ENCODE data around the gene RNF157.
"Not testable (repeated sequence)": the region's sequence is repeated elsewhere in the genome, so short reads cannot be mapped to it uniquely, and the experiment has no call there.

Gene RNF157

GRCh38 chr17:76253841-76254240 lies 13.5 kb upstream of the RNF157 start:
- DNase-seq: no peak

- DNase-seq: not testable (repeated sequence)
Observed at GRCh38 chr17:76252967-76253766, 12.9 kb upstream of the RNF157 start.

GRCh38 chr17:76252040-76252954 lies 12.0 kb upstream of the RNF157 start:
- DNase-seq: peak in 1 of 5 experiments; percentile 88

- no peak for DNase-seq
Observed at GRCh38 chr17:76251478-76252039, 11.3 kb upstream of the RNF157 start.

GRCh38 chr17:76250141-76250540 lies 9.8 kb upstream of the RNF157 start:
- no peak for DNase-seq

GRCh38 chr17:76248013-76248782 lies 7.9 kb upstream of the RNF157 start:
- no peak for DNase-seq

GRCh38 chr17:76247304-76247703 lies 7.0 kb upstream of the RNF157 start:
- no peak for DNase-seq

GRCh38 chr17:76246080-76247066 lies 6.1 kb upstream of the RNF157 start:
- peak in 1 of 5 experiments; percentile 99 for DNase-seq

- not testable (repeated sequence) for DNase-seq
Observed at GRCh38 chr17:76244721-76245120, 4.4 kb upstream of the RNF157 start.

GRCh38 chr17:76243826-76244679 lies 3.8 kb upstream of the RNF157 start:
- DNase-seq: no peak

GRCh38 chr17:76241691-76242255 lies 1.5 kb upstream of the RNF157 start:
- DNase-seq: no peak

GRCh38 chr17:76241204-76241538 lies 878 bp upstream of the RNF157 start:
- no peak for DNase-seq

GRCh38 chr17:76239538-76240274 lies 587 bp downstream of the RNF157 start:
- DNase-seq: peak in 1 of 5 experiments; percentile 20

GRCh38 chr17:76238847-76239537 lies 1.3 kb downstream of the RNF157 start:
- DNase-seq: no peak

GRCh38 chr17:76237859-76238313 lies 2.4 kb downstream of the RNF157 start:
- DNase-seq: no peak

- no peak for DNase-seq
Observed at GRCh38 chr17:76236603-76237002, 3.7 kb downstream of the RNF157 start.

GRCh38 chr17:76235883-76236282 lies 4.4 kb downstream of the RNF157 start:
- no peak for DNase-seq

GRCh38 chr17:76234354-76234679 lies 6.0 kb downstream of the RNF157 start:
- peak in 1 of 5 experiments; percentile 75 for DNase-seq
